HG03354 (cell line): Measurements from ENCODE around the gene TOLLIP.

ENCODE experiments used
- ATAC-seq: cut with Tn5 transposase; IDR thresholded peaks from one replicate; pipeline ENCODE4 v1.9.1; 2021; ENCODE audit warnings: mild to moderate bottlenecking; ENCODE audit not compliant: unreplicated experiment, poor library complexity, severe bottlenecking

The TOLLIP gene

DNA sequence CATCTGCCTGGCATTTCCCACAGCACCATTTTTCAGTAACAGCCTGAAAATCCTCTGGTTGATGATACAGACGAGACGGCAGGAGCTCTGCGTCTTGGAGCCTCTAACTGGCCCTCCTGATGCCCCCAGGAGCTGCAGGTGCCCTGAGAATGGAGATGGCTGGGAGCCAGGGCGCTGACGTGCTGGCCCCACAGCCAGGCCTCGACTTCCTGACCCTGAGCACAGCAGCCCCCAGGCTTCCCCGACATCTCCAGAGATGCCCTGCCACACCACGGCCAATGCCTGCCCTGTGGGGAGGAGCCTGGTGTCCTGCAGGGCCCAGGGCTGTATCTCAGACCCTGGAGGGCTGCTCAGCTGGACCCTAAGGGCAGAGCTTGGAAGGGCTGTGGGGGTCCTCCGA, 21.5 kb downstream of the TOLLIP start:
- ATAC-seq = no peak

DNA sequence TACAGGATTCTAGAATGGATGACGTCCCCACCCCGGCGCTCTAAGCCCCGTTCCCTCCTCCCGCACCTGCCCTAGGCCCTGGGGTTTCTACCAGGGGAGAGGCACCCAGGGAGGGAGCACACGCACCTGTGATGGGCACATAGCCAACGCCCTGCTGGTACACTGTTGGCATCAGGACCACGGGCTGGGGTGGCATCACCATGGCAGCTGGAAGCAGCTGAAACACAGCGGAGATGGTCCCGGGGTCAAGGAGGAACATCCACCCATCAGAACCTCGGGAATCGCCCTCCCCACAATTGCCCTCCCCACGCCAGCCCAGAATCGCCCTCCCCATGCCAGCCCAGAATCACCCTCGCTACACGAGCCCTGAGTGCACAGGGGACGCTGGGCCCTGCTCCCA, 23.6 kb downstream of the TOLLIP start:
- no peak for ATAC-seq

DNA sequence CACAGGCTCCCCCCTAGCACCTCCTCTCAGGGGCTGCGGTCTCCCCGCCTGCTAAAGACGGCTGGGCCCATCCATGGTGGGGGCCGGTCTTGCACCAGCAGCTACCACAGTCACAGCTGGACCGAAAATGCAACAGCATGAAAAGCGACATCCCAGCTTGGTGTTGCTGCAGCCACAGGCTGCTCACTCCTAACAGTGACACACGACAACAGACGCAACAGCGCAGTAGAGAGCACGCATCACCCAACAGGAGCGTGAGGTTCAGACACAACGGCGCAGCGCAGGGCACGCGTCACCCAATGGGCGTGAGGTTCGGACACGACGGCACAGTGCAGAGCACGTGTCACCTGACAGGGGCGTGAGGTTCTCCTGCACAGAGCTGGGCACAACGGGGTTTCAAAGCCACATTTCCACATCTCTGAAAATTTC, 24.1 kb downstream of the TOLLIP start:
- ATAC-seq = no peak

DNA sequence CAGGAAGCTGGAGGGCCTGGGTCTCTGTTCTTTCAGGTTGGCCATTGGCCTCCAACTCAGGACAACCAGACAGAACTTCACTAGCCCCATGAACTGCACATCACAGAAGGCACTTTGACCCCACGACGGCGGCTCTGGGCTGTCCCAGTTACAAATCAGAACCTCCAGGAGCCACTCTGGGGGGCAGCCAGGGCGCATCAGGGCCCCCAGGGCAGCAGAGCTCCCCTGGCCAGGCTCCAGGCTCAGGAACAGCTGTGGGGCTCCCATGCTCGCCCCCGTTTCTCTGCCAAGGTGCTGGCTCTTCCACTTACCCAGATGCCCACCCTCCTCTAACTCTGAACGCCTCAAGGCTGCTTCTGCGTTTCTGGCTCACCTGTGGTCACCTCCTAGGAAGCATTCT, 25.5 kb downstream of the TOLLIP start:
- no peak for ATAC-seq

DNA sequence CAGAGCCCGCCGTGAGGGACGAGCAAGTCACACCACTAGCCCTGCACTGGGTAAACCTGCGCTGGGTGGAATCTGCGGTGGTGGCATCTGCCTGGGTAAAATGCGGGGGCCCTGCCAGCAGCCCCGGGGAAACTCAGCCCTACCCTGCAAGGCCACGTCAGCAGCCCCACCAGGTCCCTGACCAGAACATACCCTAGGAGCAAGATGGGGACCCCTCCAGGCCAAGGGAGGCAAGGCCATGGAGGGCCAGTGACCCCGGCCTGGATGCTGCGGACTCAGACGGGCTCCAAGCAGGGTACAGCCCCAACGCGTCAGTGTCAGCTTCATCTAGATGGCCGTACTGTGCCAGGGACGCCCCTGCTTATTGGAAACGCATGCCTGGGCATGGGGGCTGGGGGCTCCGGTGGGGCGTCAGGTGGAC, 26.3 kb downstream of the TOLLIP start:
- no peak for ATAC-seq

DNA sequence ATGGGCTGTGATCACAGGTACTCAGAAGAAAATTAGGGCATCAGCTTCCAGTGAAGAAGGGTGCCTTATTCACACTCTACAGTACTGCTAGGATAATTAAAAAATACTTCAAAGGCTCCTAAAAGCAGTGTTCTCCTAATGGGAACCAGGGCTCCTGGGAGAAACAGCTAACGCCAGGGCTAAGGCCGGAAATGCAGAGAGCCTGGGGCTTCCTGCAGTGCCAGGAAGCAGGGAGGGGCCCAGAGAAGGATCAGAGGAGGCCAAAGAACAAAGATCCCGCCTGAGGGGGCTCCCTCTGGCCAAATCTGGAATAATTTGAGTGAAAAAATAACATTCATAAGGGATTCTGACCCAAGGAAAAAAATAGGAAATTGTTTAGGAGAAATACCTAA, 27.5 kb downstream of the TOLLIP start:
- no peak for ATAC-seq

DNA sequence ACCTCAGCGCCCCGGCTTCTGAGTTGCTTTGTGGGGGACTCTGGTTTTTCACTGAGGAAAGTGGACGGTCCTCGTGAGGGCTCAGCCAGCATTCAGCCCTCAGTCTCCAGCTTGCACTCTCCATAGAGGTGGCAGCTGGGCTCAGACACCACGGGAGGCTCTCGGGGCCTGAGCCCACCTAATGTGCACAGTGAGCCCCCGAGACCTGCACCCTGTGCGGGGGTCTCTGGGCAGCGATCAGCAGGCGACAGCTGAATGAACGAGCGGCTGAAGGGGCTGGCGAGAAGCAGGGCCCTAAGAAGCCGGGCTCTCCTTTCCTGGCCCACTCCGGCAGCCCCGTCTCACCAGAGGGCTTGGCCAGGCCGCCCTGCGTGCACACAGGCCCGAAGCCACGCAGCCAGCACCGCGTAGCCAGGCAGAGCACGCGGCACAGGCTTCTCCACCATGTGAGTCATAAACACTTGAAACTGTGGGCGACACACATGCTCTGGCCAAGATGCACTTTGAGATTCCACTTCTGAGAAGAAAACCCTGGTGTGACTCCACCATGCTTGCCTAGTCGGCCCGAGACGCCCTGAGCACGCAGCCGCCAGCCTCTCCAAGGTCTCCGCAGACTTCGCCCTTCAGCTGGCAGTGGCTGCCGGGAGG, 28.0 kb downstream of the TOLLIP start:
- ATAC-seq = no peak

DNA sequence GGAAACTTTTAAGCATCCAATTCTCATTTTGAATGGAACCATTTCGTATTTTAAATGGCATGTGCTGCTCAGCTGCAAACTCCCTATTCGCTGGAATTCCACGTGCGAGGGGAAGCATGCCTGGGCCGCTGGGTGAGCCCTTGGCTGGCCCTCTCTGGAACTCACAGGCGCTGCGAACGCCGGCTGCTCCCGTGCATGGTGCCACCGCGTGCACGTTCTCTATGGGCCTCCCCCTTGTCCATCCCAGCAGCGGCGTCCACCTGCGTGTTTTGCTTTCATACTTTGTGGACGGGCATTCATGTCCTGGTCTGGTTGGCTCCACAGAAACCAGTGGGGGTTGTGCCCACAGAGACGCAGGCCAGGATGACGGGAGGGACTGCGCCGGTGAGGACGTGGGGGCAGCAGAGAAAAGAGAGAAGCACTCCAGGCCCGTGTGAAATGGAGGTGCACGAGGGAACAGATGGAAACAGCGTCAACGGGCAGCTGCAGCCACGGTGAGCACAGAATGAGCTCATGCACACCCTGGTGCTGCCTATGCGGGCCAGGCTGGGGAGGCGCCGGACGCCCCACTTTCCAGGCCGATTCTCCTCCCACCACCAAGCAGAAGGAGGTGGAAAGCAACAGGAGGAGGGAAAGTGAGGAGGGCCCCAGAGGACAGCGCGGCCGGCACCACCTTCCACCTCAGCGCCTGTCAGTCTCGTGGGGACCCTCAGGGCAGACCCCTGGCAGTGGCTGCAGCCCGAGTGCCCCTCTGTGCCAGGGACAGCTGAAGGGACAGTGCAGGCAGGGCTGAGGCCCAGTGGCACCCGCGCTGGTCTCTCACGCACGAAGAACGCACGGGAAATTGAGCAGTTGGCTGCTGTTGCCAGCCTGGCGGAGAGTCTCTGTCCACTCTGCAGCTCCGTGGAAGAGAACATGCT, 29.1 kb downstream of the TOLLIP start:
- no peak for ATAC-seq

DNA sequence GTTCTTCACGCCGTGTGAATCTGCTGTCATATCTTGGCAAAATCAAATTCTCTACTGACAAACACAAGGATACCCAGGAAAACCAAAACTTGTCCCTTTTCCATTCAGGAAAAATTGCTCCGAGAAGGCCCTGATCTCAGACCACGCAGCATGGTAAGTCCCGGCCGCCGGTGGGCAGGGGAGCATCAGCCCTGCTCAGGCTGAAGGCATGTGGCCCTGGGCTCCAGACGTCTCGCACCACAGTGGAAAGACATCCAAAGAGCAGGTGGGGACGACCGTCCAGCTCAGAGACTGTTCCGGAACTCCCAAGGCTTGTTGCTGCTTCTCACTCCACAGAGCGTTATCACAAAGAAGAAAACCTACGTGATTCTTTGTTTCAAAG, 29.8 kb downstream of the TOLLIP start:
- no peak for ATAC-seq

DNA sequence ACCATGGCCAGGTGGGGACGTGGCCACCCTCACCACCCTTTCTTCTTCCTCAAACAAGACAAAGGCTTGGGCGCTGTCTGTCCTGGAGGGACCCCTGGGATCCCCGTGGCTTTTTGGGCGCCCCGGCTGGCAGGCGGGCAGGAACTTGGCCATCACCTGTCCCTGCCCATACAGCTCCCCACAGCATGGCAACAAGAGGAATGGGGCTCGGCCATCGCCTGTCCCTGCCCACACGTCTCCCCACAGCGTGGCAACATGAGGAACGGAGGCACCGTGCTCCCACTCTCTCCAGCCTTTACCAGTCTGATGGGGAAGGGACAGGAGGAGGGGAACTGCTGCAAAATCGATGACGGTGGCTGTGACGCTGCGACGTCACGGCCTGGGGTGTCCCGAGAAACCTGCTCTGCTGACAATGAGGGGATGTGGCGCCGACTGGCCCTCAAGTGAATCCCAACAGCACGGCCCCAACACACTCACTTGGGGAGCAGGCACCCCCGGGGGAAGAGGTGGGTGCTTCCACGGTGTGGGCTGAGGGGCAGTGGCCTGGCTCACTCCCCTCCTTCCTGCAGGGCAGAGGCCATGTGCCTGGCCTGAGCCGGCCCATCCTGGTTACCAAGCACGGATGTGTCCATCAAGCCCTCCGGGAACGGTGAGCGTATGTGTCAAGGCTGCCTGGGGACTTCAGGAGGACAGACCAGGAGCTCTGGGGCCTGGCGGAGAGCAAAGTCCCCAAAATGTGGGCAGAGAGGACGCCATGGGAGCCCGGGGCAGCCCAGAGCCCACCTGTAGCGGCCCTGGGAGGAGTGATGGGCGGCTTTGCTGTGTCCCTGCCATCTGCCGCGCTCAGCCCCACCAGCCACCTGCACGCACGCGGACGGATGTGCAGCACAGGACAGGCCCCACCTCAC, 30.4 kb downstream of the TOLLIP start:
- ATAC-seq = no peak

DNA sequence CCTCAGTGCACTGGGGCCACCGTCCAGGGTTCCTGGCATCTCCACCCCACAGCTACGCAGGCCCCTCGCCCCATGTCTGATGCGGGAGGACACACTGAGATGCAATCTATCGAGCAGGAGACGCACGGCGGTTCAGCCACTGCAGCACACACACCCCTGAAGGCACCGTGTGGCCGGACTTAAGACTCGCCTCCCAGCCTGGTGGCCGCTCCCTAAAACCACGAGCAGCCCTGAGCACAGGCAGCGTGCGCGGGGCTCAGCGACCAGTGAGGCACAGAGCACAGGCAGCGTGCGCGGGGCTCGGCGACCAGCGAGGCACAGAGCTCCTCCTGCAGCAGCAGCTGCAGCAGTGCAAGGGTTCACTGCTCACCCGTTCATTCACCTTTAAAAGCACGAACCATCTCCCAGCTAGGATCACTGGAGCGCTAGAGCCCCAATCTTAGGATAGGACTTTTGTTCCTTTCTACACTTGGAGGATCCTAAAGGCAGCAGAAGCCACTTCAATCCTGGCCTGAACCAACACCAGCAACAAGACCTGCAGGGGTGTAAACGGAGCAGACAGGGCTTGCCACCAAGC, 31.4 kb downstream of the TOLLIP start:
- ATAC-seq = no peak

DNA sequence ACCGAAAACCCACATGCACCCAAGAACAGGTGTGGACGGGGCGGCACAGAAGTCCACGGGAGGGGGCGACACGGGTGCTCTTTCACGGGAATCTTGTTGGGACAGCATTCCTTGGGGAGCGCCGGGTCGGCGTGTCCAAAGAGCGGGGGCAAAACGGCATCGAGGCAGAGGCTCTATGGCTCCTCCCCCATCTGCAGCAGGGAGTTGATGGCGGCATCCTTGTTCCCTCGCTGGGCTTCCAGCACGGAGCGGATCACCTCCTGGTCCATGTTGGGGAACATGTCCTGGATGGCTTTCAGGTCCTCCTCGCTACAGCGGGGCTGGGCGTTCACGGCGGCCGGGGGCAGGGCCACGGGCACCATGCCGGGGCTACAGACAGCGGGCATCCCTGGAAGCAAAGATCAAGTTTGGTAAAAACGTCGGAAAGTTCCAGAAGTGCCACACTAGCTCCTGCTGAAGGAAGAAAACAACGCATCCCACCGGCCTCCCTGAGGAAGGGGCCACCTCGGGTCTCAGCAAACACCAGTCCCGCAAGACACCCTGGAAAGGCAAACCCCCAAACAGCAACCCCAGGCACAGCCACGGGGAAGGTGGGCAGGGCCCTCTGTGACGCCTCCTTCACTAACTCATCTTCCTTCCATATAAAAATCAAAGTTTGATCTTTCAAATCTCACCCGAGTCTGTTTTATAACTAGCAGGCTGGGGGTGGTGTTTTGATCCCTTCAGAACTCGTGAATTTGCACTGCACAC, 32.4 kb downstream of the TOLLIP start:
- no peak for ATAC-seq

DNA sequence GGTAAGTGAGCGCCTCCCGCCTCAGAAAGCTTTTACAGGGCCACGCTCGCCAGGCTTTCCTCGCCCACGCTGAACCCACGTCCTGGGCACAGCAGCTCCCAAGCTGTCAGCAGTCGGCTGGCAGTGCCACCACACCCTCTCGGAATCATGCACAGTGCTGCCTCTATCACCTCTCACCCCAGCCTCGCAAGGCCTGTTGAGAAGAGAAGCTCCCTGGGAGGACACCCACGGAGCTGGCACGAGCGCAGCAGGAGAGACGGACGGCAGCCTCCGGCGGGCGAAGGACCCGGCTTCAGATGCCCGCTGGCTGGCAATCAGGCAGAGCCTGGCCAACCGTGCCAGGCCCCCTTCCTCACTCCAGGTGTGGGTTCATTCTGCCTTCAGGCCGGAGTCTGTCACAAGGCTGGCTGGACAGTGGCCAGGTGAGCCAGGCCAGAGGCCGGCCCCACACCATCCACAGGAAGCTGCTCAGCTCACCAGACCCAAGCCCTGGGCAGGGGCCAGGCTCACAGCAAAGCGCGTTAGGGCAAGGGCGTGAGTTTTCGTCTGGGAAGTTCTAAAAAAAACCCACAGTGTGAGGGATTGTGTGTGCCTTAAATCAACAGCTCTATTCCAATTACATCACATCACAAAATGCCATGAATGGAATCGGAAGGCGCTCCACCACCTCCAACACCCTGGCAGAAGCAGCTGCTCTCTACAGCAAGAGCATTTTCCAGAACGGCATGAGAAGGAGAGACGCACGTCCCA, 33.2 kb downstream of the TOLLIP start:
- ATAC-seq = no peak

DNA sequence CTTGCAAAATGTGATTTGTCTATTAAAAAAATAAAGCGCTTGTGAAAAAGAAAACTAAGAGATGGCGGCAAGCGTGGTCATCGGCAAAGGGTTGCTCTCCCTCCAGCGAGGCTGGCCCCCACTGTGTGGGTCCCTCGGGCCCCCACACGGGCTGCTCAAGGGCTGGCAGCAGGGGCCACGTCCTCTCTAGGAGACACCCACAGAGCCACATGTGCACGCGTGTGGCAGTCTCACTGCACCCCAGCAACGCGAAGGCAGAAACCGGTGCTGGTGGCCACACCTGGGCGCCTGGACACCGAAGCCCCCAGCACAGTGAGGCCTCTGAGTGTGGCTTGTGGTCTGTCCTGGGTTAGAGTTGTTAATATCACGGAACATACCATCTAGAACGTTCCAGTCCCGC, 34.4 kb downstream of the TOLLIP start:
- ATAC-seq = no peak

DNA sequence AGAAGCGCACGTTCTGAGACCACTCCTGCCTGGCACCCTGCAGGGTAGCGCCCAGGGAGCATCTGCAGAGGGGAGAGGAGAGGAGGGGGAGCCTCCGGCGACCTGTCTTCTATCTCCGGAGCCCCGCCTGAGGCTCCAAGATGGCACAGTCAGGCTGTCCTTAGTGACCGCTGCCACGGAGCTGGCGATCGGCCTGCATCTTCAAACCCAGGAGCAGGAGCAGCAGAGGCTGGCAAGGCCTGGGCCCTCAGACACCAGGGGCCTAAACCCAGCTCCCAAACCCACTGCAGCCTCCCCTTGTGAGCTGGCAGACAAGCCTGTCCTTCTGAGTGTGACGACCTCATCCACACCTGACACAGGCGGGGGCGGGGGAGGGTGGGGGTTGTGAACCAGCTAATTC, 34.9 kb downstream of the TOLLIP start:
- no peak for ATAC-seq

DNA sequence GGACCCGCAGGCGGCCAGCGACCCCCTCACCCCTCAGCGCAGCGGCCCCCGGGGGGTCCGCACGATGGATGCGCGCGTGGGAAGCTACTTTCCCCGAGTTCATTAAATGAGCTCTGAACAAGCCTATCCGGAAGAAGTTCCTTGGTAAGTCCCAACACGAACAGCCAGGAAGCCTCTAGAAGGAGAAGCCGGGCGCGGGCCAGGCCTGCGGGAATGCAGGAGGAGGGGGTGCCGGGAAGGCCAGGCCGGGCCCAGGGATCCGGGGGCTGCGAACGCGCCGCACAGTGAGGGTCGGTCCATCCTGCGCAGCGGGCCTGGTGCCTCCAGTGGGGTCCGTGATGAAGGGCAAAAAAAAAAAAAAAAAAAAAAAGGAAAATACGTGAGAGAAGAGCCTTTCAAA, 36.9 kb downstream of the TOLLIP start:
- ATAC-seq = no peak

DNA sequence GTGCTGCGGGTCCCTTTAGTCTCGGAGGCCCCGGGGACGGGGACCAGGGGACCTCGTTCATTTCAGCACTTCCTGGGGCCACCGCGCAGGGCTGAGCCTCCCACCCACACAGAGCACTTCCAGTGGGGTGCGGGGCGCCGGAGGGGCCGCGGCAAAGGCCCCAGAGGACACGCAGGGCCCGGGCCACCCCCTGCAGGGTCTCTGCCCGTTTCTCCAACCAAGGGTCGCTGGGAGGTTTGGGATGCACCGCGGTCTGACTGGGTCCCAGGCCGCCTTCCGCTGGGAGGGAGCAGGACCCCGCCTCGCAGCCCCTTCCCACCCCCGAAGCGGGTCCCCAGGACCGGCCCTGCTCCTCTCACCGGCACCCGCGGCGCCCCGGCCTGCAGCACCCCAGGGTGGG, 37.5 kb downstream of the TOLLIP start:
- ATAC-seq = no peak

DNA sequence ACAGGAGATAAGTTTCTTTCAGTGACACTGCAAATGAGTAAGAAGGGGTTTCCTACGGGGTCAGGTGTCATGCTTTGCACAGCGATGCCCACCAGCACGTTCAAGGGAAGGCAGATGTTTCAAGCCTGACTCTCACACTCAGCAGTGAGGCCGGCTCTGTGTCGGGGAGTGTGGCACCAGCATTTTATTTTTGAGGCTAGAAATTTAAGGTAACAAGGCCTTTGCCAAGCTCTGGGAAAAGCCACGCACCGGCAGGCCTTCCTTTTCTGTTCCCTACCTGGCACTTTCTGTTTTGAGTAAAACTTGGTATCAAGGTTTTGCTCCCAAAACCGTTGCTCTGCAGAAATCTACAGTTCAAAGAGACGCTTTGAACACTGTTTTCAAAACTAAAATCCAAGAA, 38.0 kb downstream of the TOLLIP start:
- ATAC-seq = no peak

DNA sequence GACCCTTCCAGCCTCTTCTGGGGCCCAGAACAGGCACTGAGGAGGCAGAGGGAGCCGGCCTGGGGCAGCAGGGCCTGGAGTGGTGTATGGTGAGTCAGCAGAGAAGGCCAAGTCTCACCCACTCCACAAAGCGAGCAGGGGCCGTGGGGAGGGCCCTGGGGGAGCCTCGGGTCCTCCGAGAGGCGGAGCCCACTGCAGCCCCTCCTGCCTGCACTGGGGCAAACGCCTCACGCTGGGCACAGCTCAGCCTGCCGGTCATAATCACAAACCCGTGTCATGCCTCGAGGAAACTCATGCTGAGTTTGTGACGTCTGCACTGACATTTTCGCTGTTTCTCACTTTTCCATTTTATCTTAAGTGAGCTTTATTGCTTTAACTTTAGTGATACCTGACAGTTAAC, 38.4 kb downstream of the TOLLIP start:
- ATAC-seq = no peak
